GM18520 (cell line): ENCODE results near the gene LCE3A.
"Not testable (repeated sequence)": the region's sequence is repeated elsewhere in the genome, so short reads cannot be mapped to it uniquely, and the experiment has no call there.

Source experiments
- ATAC-seq: cut with Tn5 transposase; IDR thresholded peaks from one replicate; pipeline ENCODE4 v1.9.1; 2021; ENCODE audit not compliant: unreplicated experiment

Gene LCE3A, protein sequence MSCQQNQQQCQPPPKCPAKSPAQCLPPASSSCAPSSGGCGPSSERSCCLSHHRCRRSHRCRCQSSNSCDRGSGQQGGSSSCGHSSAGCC

DNA sequence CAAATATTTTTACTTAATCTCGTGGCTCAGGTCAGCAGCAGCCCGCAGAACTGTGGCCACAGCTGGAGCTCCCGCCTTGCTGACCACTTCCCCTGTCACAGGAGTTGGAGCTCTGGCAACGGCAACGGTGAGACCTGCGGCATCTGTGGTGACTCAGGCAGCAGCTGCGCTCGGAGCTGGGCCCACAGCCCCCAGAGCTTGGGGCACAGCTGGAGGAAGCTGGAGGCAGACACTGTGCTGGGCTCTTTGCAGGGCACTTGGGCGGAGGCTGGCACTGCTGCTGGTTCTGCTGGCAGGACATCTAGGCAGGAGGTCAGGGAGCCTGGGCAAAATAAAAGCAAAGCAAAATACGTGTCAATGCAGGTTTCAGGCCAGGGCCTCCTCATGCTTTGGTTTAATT is at the start of gene LCE3A:
Gene LCE3A, minus strand, starts transcription at position 301 of the 400 bp plus-strand sequence. Its CDS starts 0 bp downstream, at position 301.
- no peak for ATAC-seq

DNA sequence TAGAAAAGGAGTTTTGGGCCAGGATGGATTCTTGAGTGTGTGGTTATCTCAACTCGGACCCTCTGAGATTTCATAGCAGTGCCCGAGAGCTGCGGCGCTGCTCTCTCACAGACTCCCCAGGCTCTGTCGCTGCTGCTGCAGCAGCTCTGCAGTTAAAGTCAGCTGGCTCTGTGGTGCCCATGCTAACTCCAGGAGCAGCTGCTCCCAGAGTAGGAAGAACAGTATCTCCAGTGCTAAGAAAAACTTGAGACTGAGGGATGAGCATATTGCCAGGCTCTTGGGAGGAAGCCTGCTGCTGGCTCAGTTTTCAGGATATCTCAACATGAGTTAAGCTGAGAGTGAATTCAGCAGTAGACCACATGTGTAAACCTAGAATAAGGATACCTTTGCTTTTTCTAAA is 44.7 kb upstream of the LCE3A start:
- ATAC-seq, result no peak

DNA sequence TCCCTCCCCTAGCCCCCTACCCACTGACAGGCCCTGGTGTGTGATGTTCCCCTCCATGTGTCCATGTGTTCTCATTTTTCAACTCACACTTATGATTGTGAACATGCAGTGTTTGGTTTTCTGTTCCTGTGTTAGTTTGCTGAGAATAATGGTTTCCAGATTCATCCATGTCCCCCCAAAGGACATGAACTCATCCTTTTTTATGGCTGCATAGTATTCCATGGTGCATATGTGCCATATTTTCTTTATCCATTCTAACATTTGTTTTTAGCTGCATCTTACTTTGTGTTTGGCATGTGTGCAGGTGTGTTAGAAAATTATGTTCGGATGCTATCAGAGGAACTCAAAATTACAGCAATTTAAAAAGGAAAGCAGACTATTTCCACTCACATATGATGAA is 43.3 kb upstream of the LCE3A start:
- ATAC-seq, result not testable (repeated sequence)

DNA sequence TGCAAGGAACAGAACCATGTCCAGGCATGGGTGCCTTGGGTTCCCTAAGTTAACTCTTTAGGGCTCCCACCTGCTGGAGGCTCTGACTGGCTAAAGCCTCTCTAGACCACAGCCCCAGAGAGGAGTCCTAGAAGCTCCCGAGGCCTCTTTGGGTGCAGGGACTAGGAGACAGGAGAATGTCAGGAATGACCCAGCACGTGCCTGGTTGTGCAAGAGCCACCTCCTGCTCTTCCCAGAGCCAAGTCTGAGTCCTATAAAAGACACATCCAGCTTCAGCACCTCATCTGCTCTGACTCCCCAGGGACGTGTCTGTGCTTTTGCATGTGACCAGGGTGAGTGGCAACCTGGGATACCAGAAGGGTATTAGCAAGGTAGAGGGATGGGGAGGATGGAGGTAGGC is 40.2 kb upstream of the LCE3A start, which contains the start of gene LCE2D:
Gene LCE2D, plus strand, starts transcription at position 283 of the 400 bp plus-strand sequence. CDS start 726 bp downstream, outside the sequence.
- ATAC-seq, result no peak

DNA sequence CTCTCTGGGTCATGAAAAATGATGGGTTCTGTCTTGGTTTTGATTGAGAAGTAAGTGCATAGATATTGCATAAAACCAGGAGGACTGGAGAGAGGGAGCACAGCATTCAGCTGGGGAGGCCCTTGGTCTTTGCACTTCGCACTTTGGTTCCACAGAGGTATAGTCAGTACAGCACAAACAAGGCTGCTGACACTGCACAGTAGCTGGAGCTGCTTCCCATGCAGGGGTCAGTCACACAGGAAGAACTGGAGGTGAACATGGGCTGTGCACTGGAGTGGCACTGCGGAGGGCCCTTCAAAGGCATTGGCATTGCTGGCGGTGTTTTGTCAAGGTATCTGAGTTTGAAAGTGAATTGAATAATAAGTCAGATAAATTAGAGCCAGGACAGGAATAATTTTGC is 35.7 kb upstream of the LCE3A start:
- no peak for ATAC-seq

DNA sequence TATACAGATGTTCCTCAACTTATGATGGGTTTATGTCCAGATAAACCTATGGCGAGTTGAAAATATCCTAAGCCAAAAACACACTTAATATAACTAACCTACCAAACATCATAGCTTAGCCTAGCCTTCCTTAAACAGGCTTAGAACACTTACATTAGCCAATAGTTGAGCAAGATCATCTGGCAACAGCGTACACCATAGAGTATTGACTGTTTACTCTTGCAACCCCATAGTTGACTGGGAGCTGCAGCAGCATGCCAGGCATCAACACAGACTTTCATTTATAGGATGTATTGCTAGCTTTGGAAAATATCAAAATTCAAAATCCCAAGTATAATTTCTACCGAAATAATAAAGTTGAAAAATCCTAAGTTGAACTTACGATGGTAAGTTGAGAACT is 34.8 kb upstream of the LCE3A start:
- ATAC-seq, result no peak

DNA sequence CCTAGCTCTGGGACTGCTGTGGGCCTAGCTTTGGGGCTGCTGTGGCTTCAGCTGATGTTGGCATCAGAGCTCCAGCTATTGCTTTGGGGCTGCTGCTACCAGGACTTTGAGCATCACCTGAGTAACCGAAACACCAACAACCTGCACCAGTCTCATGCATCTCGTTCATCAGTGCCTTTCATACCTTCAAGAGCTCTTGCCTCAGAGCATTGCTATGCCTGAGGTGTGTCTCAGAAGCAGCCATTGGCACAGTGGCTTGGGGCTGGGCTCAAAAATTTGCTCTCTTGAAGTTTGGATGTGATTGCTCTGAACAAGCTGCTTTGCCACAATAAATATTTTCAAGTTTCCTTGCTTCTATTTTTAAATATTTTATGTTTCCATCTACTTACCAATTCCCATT is 33.6 kb upstream of the LCE3A start:
- no peak for ATAC-seq

DNA sequence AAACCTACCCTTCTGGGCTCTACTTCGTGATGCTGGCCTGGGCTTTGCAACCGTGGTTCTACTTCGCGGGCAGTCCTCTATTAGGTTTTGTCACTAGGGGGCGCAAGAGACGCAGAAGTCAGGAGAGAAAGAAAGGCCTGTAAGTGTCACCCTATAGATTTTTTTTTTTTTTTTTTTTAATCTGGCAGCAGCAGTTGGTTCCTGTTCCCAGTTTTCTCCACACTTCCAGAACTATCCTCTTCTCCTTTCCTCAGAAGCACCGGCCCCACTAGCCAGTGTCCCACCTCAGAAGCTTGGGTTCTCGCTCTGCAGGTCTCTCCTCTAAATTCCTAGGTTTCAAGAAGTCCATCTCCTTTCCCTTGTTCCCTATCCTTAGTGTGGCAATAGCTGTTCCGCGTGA is 31.2 kb upstream of the LCE3A start:
- no peak for ATAC-seq

DNA sequence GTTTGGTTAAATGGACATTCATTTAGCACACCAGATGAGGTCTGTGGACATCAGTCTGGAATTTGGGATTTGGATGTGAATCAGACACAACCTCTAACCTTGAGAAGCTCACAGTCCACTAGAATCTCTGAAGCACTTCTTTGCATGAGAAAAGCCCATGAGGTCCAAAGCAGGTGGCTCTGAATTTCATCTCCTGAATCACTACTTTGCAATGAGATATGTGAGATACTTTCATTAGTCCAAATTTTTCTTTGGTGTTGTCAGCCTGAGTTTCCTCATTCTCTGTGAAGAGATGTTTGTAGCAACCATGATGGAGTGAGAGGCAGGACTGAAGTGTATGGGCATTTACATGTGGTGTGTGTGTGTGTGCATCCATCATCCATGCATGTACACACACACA is 23.8 kb upstream of the LCE3A start:
- no peak for ATAC-seq

DNA sequence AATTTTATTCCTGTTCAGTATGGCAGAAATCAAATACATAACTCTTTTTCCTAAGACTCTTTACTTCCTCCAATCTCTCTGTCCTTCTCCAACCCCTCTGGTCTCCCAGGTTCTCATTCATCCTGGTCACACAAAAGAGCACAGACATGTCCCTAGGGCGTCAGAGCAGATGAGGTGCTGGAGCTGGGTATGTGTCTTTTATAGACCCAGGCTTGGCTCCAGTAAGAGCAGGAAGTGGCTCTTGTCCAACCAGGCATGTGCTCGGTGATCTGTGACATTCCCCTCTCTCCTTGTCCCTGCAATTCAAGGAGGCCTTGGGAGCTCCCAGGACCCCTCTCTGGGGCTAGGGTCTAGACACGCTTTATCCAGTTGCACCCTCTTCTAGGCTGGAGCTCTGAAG is 22.2 kb upstream of the LCE3A start:
- no peak for ATAC-seq

DNA sequence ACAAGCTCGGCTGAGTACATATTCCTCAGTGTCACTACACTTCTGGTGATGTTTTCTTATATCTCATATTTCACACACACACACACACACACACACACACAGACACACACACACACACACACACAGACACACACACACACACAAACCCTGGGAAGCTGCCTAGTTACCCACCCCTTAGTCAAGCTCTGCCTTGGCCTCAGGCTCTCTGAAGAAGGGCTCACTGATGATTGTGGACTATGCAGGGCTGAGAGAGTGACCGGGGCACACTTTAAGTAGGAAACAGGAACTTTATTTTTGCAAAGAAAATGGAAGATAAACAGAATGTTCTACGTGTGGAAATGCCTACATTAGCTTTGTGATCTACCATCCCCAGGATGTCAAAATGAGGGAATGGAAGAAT is 21.0 kb upstream of the LCE3A start:
- ATAC-seq, result no peak

DNA sequence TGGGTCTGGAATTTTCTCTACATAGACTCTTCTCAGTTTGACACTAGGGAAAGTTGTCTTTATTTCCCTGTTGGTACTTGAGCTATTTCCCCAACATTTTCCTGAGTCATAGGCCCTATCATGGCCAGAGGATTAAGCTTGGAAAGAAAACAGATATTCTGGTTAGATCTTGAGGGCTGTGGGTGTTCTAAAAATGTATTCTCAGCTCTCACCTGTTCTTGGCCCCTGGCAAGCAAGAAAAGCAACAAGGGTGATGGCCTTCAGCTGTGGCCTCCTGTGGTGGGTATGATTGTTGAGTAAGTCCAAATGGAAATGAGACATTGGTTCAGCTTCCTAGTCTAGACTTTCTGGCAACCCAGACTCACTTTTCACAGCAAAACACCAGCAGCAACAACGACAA is 17.4 kb upstream of the LCE3A start:
- no peak for ATAC-seq

DNA sequence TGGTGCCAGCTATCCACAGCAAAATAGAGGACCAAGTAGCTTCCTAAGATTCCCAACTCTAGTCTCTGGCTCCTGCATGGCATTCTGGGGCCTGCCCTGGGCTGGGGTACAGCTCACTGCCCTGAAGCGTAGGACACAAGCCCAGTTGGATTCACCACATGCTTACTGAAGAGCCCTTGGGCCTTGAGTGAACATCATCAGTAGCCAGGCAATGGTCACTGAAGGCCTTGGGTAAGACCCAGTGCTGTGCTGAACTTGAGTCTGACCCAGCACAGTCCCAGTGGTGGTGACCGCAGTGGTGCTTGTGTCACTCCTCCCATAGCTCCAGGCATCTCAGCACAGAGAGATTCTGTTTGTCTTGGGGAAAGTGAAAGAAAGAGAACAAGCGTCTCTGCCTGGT is 7.7 kb upstream of the LCE3A start:
- ATAC-seq, result no peak

DNA sequence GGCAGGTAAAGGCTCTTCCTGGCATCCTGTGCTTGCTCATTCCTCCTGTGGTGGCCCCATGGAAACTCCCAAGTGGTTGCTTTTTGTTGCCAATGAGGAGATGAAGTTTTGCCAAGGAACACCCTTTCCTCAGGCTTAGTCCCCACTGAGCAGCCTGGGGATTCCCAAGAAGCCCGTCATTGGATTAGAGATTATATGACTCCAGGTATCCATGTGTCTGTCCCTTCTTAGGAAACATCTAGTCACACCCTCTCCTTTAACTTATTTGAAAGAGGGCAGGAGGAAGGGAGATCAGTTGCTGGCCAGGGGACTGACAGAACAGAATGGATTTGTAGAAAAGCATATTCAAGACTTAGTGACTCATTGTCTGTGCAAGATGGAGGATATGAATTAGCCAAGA is 3.8 kb upstream of the LCE3A start:
- ATAC-seq, result no peak

DNA sequence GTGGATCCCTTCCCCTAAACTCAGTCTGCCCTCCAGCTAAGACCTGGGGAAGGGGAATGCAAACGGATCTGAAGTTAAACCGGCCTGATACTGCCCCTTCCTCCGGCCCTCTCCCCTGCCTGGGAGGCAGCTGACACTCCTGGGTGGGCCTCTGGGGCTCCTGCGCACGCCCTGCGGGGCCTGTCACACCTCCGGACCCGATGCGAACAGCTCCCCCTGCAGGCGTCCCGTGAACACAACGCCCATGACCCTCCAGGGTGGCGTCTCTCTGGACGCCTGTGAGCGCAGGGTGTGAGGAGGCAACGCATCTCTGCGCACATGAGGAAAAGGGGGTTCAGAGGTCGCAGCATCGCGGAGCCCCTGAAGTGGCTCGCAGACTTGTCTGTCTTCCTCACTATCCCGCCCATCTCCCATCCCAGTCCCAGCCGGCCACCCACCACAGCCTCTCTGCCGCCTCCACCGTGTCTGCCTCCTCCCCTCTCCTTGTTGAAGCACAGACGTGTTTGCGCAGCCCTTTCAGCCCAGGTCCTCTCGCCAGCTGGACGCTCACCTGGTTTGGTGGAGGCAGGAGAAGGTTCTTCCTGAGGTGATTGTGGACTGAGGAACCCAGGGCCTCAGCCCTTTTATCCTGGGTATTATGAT is 421 bp upstream of the LCE3A start:
- no peak for ATAC-seq

DNA sequence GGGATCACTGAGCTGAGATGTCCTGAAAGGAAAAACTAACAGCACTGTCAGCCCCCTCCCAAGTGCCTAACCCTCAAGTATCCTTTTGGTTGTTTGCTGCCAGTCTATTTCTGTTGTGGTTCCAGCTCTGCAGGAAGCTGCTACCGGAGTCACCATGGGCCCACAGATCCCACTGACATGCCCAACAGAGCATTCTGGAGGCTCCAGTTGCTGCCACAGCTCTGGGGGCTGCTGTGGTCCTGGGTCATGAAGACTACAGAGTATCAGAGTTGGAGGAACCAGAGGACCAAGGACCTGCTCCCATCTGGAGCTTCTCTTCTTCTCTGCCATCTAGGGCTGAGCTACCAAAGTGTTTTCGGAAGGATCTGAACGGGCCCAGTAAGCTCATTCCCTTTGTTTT is 910 bp downstream of the LCE3A start:
- ATAC-seq, result no peak

DNA sequence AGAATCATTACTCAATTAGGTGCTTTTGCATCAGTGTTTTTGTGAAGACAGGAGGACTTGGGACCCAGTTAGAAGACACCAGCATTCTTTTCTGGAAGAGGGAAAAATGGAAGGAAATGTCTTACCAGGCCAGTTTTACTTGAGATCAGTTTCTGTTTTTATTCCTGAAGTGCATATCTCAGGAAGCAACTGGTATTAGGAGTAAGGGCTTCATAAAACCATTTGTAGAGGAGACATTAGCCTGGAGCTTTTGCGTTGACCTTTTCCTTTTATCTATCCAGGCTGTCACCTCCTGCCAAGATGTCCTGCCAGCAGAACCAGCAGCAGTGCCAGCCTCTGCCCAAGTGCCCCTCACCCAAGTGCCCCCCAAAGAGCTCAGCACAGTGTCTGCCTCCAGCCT is 9.4 kb downstream of the LCE3A start, which contains the start of gene LCE3B:
Gene LCE3B, plus strand, starts transcription at position 301 of the 400 bp plus-strand sequence. Its CDS starts 0 bp downstream, at position 301.
- no peak for ATAC-seq

DNA sequence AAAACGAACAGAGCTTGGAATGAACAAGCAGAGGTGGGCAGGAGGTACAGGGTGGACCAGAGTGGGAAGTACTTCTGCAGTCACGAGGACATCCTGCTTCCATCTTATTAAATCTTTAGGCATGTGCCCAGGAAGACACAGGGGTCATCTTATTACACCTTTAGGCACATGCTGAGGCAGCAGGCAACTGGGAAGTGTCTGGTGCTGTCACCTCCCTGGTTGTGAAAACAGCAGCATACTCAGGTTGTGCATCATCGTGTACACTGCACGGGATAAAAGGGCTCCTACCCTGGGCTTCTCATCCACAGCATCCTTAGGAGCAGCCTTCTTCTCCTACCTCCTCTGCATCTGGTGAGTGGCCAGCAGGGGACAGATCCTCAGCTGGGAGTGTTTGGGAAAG is 23.0 kb downstream of the LCE3A start, which contains the start of gene LCE3C:
Gene LCE3C, plus strand, starts transcription at position 301 of the 400 bp plus-strand sequence. CDS start 498 bp downstream, outside the sequence.
- no peak for ATAC-seq

DNA sequence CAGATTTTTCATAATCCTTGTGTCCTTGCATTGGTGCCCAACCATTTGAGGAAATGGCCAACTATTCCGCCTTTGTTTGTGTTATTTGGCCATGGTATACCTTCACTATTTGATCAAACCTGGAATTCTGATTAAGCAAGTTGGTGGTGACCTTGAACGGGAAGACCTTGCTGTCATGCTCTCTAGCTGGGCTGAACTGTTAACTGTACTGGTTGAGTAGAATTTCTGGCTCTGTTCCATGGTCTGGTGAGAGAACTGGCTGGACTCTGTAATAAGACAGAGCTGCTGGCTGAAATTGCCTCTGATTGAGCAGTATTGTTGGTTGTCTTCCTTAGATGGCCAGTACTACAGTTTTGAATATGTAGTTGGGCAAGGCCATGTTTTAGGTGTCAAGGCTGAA is 25.9 kb downstream of the LCE3A start:
- ATAC-seq, result no peak

DNA sequence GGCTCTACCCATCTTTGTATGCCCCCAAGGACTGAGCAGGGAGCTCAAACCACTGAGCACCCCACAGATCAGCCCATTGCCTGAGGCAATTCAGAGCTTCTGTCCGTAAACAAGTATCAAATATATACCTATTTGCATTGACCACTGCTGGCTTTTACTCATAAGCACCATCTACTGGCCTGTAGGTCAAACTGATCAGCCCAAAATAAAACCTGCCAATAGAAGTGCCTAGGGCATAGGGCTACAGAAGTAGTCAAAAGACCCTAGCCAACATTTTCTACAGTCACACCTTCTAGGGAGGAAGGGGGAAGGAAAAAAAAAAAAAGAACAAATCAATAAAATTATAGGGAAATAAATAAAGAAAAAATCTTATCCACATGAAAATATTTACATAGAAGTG is 37.3 kb downstream of the LCE3A start:
- ATAC-seq, result no peak

DNA sequence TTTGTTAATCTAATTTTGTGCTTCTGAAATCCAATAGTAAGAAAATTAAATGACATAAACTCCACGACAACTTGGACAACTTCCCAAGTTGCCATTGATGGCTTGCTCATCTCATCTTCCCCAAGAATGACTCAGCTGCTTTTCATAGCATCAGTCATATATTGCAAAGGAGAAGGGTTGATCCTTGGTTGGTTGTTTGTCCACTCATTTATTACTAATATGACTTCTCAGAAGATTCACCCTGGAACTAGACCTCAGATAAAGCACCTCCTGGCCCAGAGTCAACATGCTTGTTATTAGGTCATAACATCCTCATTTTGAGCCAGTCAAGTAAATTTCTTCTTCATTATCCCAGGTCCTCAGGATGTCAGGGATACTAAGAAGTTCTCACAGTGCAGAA is 40.3 kb downstream of the LCE3A start:
- no peak for ATAC-seq

DNA sequence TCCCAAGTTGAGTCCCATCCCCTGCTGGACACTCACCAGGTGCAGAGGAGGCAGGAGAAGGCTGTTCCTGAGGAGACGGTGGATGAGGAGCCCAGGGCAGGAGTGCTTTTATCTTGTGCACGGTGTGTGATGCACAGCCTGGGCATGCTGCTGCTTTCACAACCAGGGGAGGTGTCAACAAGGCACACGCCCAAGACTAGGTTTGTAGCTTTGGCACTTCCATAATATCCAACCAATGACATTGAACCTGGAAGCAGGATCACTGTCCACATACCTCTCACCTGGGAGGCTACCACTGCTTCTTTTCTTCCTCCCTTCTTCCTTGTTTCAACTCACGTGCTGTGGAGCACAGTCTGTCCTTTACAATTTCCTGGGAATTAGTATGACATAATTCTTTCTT is 42.5 kb downstream of the LCE3A start, which contains the start of gene LCE3D:
Gene LCE3D, minus strand, starts transcription at position 84 of the 400 bp plus-strand sequence. CDS start 580 bp downstream, outside the sequence.
- no peak for ATAC-seq

DNA sequence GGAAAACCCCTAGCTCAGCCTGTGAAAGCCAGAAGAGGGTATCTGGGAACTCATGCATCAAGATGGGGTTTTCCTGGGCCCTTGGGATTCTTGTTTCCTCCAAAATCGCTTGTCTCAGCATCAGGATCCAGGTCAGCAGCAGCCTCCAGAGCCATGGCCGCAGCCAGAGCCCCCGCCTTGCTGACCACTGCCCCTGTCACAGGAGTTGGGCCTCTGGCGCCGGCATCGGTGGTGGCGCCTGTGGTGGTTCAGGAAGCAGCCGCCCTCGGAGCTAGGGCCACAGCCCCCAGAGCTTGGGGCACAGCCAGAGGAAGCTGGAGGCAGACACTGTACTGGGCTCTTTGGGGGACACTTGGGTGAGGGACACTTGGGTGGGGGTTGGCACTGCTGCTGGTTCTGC is 43.4 kb downstream of the LCE3A start:
- ATAC-seq, result not testable (repeated sequence)
